ENCODE data around the gene NDUFC1. TPM values are rescaled to one million over a fixed set of nuclear protein-coding genes. Genes with fewer than 3 reads are reported as not detected.
A peak's percentile ranks its signal among the peaks of the same experiment; 100 is the strongest.

Gene NDUFC1
- total and polyA plus RNA-seq, 9 of the 15 experiments (the other 6 are each of a cell fraction or from before 2014, with no cell fraction given) = 58.9 to 378 (median 120) TPM

GRCh38 chr4:139297001-139297410 lies 5.3 kb downstream of the NDUFC1 start (continued):
- TF ChIP-seq FOXA1 (IDR thresholded peaks at IDR 0.05; ENCODE audit: borderline replicate concordance) (no peak), PHB2 (IDR thresholded peaks at IDR 0.05; ENCODE audit: low read depth) (no peak), TARDBP (IDR thresholded peaks at IDR 0.05) (no peak), ZNF655 (CRISPR knock-in tag; IDR thresholded peaks at IDR 0.05) (no peak), ZNF318 (IDR thresholded peaks at IDR 0.05; ENCODE audit: borderline replicate concordance in 1 of 2, low read depth in 1 of 2) (0 out of 4 replicates have a peak, but pooled peaks of 1 of the 2 experiments have one; percentile 26), ZBTB5 (IDR thresholded peaks at IDR 0.05) (no peak), CTBP1 (IDR thresholded peaks at IDR 0.05; ENCODE audit: borderline replicate concordance) (no peak), NBN (IDR thresholded peaks at IDR 0.05; ENCODE audit: low read depth) (0 out of 2 replicates have a peak, but pooled peaks have one; percentile 26), PATZ1 (CRISPR knock-in tag; IDR thresholded peaks at IDR 0.05; ENCODE audit: borderline replicate concordance) (no peak), ZKSCAN1 (IDR thresholded peaks at IDR 0.05; ENCODE audit: low read depth, low read length) (no peak), TCF7 (IDR thresholded peaks at IDR 0.05; ENCODE audit: borderline replicate concordance) (no peak), MYBL2 (IDR thresholded peaks at IDR 0.05; ENCODE audit: low read depth) (peak; percentile 61), MYBL2 (CRISPR knock-in tag; IDR thresholded peaks at IDR 0.05; ENCODE audit: borderline replicate concordance) (no peak), ZBTB12 (CRISPR knock-in tag; IDR thresholded peaks at IDR 0.05) (no peak)

All from K562 (cell line).